ENCODE data around the gene RHOXF1.
"Not testable (repeated sequence)": the region's sequence is repeated elsewhere in the genome, so short reads cannot be mapped to it uniquely, and the experiment has no call there.

The RHOXF1 gene, protein sequence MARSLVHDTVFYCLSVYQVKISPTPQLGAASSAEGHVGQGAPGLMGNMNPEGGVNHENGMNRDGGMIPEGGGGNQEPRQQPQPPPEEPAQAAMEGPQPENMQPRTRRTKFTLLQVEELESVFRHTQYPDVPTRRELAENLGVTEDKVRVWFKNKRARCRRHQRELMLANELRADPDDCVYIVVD

DNA sequence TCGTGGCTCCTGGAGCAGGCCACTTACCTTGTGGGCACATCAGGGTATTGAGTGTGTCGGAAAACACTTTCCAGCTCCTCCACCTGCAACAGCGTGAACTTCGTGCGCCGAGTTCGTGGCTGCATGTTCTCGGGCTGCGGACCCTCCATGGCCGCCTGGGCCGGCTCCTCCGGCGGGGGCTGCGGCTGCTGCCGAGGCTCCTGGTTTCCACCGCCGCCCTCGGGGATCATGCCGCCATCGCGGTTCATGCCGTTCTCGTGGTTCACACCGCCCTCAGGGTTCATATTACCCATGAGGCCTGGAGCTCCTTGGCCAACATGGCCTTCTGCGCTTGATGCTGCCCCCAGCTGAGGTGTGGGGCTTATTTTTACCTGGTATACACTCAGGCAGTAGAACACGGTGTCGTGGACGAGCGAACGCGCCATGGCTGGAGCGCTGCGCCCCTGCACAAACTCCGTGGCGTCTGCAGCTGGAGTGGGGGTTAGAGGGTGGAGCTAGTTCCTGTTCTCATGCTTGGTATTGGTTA, at the start of gene RHOXF1:
Gene RHOXF1 (minus strand): TSS at position 476 of the 526 bp plus-strand sequence. CDS start 51 bp downstream, at position 425.
- no peak for DNase-seq (ENCODE audit: low spot score)

DNA sequence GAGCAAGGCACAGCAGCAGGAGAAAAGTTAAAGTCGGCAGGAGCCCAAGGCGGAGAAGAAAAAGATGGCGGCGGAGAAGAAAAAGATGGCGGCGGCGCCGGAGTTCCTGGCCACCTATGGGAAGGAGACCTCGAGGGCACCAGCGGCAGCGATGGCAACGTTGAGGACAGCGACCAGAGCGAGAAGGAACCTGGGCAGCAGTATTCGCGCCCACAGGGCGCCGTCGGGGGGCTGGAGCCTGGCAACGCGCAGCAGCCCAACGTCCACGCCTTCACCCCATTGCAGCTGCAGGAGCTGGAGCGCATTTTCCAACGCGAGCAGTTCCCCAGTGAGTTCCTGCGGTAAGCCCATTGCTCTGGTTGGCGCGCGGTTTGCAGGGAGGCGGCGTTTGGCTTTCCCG, 43.4 kb upstream of the RHOXF1 start:
- not testable (repeated sequence) for DNase-seq (ENCODE audit: low spot score)

- not testable (repeated sequence) for DNase-seq (ENCODE audit: low spot score)
Measured at GRCh38 chrX:120158313-120158712, 42.6 kb upstream of the RHOXF1 start, which contains the start of gene RHOXF2. Gene RHOXF2 (plus strand): TSS chrX:120158613. CDS start chrX:120158751, 138 bp downstream.

DNA sequence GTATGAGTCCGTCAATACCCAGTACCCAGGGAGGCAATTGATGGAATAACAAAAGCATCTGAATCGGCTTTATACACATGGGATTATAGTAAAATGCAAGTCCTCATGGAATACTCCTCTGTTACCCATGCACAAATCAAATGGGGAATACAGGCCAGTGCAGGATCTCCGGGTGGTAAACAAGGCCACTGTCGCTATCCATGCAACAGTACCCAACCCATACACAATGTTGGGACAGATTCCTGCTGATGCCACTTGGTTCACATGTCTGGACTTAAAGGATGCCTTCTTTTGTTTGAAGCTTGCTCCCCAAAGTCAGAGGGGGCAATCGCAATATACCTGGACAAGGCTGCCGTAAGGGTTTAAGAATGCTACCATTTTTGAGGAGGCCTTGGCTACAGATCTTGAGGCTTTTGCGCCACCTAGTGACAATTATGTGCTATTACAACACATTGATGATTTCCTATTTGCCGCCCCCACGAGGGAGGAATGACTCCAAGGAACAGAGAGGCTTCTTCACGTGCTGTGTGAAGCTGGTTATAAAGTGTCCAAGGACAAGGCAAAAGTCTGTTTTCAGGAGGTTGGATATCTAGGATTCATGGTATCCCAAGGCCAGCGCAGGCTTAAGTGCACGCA, 34.5 kb upstream of the RHOXF1 start:
- not testable (repeated sequence) for DNase-seq (ENCODE audit: low spot score)

- DNase-seq (ENCODE audit: low spot score) = no peak
Measured at GRCh38 chrX:120147537-120147936, 31.8 kb upstream of the RHOXF1 start.

GRCh38 chrX:120146323-120146722, 30.6 kb upstream of the RHOXF1 start:
- not testable (repeated sequence) for DNase-seq (ENCODE audit: low spot score)

GRCh38 chrX:120145295-120145925, 29.7 kb upstream of the RHOXF1 start:
- DNase-seq (ENCODE audit: low spot score) = no peak

GRCh38 chrX:120144178-120144844, 28.6 kb upstream of the RHOXF1 start:
- DNase-seq (ENCODE audit: low spot score) = no peak

- no peak for DNase-seq (ENCODE audit: low spot score)
Measured at GRCh38 chrX:120140293-120140981, 24.7 kb upstream of the RHOXF1 start.

- DNase-seq (ENCODE audit: low spot score) = no peak
Measured at GRCh38 chrX:120137439-120137838, 21.7 kb upstream of the RHOXF1 start.

- DNase-seq (ENCODE audit: low spot score) = no peak
Measured at GRCh38 chrX:120136840-120137239, 21.1 kb upstream of the RHOXF1 start.

GRCh38 chrX:120136128-120136527, 20.4 kb upstream of the RHOXF1 start:
- no peak for DNase-seq (ENCODE audit: low spot score)

DNA sequence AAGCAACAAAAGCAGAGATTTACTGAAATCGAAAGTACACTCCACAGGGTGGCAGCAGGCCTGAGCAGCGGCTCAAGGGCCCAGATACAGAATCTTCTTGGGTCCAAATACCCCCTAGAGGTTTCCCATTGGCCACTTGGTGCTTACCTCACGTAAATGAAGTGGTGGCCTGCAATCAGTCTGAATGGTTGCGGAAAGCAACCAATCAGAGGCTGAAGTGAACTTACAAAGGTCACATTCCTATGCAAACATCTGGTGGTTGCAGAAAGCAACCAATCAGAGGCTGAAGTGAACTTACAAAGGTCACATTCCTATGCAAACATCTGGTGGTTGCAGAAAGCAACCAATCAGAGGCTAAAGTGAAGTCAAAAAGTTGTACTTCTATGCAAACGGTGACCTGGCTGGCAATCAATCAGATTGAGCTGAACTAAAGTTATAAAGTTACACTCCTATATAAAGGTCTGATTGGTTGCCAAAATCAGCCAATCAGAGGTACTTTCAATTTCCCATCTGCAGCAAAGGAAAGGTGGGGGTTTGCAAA, 12.7 kb upstream of the RHOXF1 start:
- DNase-seq (ENCODE audit: low spot score) = not testable (repeated sequence)

DNA sequence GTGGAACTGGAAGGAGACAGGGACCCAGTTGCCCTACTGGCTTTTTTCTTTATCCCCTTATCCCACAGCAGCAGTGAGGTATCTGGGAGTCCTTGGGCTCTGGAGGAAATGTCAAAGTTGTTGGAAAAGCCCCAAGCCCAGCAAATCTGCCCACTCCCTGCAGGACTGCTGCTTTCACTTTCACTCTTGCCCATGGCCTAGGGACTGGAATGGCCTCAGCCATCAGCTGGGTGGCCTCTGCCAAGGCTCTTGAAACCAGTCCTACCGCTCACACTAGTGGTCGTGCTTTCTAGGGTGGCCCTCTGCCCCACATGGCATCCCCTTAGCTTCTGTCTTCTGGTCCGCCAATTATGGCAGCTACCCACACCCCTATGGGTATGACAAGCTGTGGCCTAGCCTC, 9.7 kb upstream of the RHOXF1 start:
- no peak for DNase-seq (ENCODE audit: low spot score)

GRCh38 chrX:120120223-120120622, 4.5 kb upstream of the RHOXF1 start:
- DNase-seq (ENCODE audit: low spot score) = no peak

DNA sequence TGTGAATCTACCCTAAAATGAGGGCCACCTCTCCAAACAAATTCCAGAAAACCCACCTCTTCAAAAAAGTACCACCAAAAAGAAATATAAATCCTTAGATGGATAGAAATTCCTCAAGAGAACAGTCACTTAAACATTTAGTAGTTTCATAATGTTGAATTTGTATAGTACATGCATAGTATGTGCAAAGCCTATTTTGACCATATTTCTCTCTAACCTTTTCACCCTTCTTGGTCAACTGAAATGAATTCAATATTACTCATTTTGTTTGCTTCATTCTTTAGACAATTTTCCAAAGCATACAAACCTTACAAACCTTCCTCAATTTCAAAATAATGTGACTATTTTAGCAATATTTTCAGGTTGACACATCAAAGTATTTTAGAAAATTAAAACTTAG, 4.1 kb downstream of the RHOXF1 start:
- DNase-seq (ENCODE audit: low spot score) = no peak

DNA sequence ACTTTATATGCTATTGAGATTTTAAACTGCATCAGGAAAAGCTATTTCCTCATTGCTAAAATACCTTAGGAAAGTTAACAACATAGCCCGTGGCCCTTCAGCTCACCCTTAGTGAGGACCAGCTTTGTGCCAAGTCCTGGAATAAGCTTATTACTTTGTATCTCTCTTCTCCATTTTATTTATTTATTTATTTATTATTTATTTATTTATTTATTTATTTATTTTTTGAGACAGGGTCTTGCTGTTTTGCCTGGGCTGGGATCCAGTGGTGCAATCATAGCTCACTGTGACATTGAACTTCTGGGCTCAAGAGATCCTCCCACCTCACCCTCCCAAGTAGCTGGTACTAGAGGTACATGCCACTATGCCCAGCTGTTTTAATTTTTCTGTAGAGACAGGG, 6.3 kb downstream of the RHOXF1 start:
- DNase-seq (ENCODE audit: low spot score) = no peak

DNA sequence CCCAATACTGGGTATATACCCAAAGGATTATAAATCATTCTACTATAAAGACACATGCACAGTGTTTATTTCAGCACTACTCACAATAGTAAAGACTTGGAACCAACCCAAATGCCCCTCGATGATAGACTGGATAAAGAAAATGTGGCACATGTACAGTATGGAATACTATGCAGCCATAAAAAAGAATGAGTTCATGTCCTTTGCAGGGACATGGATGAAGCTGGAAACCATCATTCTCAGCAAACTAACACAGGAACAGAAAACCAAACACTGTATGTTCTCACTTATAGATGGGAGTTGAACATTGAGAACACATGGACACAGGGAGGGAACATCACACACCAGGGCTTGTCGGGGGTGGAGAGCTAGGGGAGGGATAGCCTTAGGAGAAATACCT, 11.0 kb downstream of the RHOXF1 start:
- not testable (repeated sequence) for DNase-seq (ENCODE audit: low spot score)

DNA sequence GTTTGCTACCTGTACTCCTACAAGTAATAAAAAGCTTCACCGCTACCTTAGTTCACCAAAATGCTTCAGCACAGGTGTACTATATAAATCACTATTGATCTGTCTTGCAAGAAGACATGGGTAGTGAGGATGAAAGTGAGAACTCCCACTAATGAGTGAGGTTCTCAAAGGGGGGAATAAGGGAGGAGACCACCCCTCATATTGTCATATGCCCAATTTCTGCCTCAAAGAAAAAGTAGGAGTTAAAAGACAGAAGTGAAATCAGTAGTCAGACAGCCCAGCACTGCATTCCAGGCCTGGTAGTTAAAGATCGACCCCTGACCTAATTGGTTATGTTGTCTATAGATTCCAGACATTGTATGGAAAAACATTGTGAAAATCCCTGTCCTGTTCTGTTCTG, 14.7 kb downstream of the RHOXF1 start:
- DNase-seq (ENCODE audit: low spot score) = not testable (repeated sequence)

DNA sequence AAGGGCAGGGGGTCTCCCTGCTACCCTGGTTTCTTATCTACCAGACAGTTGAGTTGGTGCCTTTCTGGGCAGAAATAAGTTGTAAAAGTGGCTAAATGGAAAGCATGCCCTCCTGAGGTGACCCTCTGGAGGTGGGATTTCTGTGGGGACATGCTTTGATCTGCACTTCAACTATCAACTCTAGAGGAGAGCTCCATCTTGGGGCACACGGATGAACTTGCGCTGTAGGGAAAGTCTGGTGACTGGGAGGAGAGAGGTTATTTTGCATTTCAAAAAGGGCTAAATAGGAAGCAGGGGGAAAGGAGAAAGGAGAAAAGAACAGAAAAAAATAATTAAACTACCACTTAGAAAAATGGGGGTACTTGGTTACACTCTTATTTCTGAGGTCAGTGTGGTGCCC, 25.5 kb downstream of the RHOXF1 start:
- no peak for DNase-seq (ENCODE audit: low spot score)

- DNase-seq (ENCODE audit: low spot score) = no peak
Measured at GRCh38 chrX:120087289-120088017, 28.3 kb downstream of the RHOXF1 start.
